K562 (cell line): Measurements from ENCODE around the gene GNB5. TPM values are rescaled to one million over a fixed set of nuclear protein-coding genes. Genes with fewer than 3 reads are reported as not detected.

Source experiments
- CBX2 ChIP-seq: fragments of 200-600 bp; sonication (generic); IDR thresholded peaks from one replicate; pipeline ENCODE4 v1.6.1; 2012; ENCODE audit warnings: mild to moderate bottlenecking, low read length, inconsistent platforms; ENCODE audit not compliant: insufficient read depth, poor library complexity, severe bottlenecking
- ELF1 ChIP-seq: fragments of 200-800 bp; sonication (Bioruptor generic); IDR thresholded peaks from 2 replicates; pipeline ENCODE4 v1.6.1; 2016; ENCODE audit warnings: missing genetic modification characterization, missing compliant biosample characterization
- GTF2B ChIP-seq: IDR thresholded peaks from 2 replicates; pipeline ENCODE4 v1.6.1; 2011; ENCODE audit not compliant: insufficient read length; ENCODE audit errors: extremely low read depth
- HCFC1 ChIP-seq: IDR thresholded peaks from 2 replicates; pipeline ENCODE4 v1.6.1; 2012; ENCODE audit warnings: low read depth, low read length, improper control_type of control experiment
- HDAC6 ChIP-seq: IDR thresholded peaks from 2 replicates; pipeline ENCODE4 v1.6.1; 2012; ENCODE audit warnings: low read depth, mild to moderate bottlenecking, control low read depth, inconsistent platforms, low read length, moderate library complexity
- HNRNPK ChIP-seq: fragments of 200-400 bp; formaldehyde crosslinking; IDR thresholded peaks from one replicate; pipeline ENCODE4 v1.6.1; 2018; ENCODE audit warnings: mild to moderate bottlenecking, low read depth, low read length; ENCODE audit not compliant: poor library complexity, severe bottlenecking
- HSF4 ChIP-seq: fragments of 250-450 bp; sonication (Bioruptor Pico); IDR thresholded peaks from 2 replicates; pipeline ENCODE4 v2.1.2; 2022; ENCODE audit warnings: mild to moderate bottlenecking, moderate library complexity, borderline replicate concordance
- IRF9 ChIP-seq: fragments of 450-650 bp; IDR thresholded peaks from 2 replicates; pipeline ENCODE4 v1.6.1; 2016; ENCODE audit warnings: missing biosample characterization, missing genetic modification characterization
- KLF10 ChIP-seq: fragments of 250-450 bp; sonication (Bioruptor Pico); IDR thresholded peaks from 2 replicates; pipeline ENCODE4 v1.6.1; 2021; ENCODE audit warnings: matching md5 sums
- MAFK ChIP-seq: IDR thresholded peaks from 2 replicates; pipeline ENCODE4 v1.6.1; 2011; ENCODE audit warnings: low read length, improper control_type of control experiment
- MED1 ChIP-seq: sonication (generic); formaldehyde crosslinking; IDR thresholded peaks from 2 replicates; pipeline ENCODE4 v1.8.1; 2023; ENCODE audit warnings: missing genetic modification reagents, borderline replicate concordance
- MTF1 ChIP-seq: fragments of 250-450 bp; sonication (Bioruptor Pico); IDR thresholded peaks from 2 replicates; pipeline ENCODE4 v1.9.0; 2021; ENCODE audit warnings: moderate library complexity, mild to moderate bottlenecking, inconsistent platforms, borderline replicate concordance
- NCOA1 ChIP-seq: fragments of 450-650 bp; IDR thresholded peaks from 2 replicates; pipeline ENCODE4 v1.6.1; 2016; ENCODE audit warnings: low read depth
- PHF8 ChIP-seq: fragments of 200-600 bp; sonication (generic); IDR thresholded peaks from 2 replicates; pipeline ENCODE4 v1.6.1; 2012; ENCODE audit warnings: mixed run types, mild to moderate bottlenecking, inconsistent platforms, low read length, moderate library complexity, borderline replicate concordance
- SMARCE1 ChIP-seq: fragments of 450-650 bp; IDR thresholded peaks from 2 replicates; pipeline ENCODE4 v1.7.1; 2016; ENCODE audit warnings: mild to moderate bottlenecking
- SREBF1 ChIP-seq: fragments of 150-350 bp; IDR thresholded peaks from 2 replicates; pipeline ENCODE4 v1.6.1; 2014; ENCODE audit warnings: antibody characterized with exemption, low read depth, low read length, borderline replicate concordance
- TAL1 ChIP-seq: fragments of 450-650 bp; IDR thresholded peaks from 2 replicates; pipeline ENCODE4 v1.6.1; 2016; ENCODE audit warnings: mild to moderate bottlenecking
- XRCC3 ChIP-seq: fragments of 450-650 bp; IDR thresholded peaks from 2 replicates; pipeline ENCODE4 v1.6.1; 2017; ENCODE audit warnings: mild to moderate bottlenecking, moderate library complexity
- ZBTB1 ChIP-seq: sonication (generic); formaldehyde crosslinking; IDR thresholded peaks from 2 replicates; pipeline ENCODE4 v1.8.1; 2023; ENCODE audit warnings: missing genetic modification reagents, low read depth, mild to moderate bottlenecking, borderline replicate concordance
- ZEB2 ChIP-seq: fragments of 450-650 bp; IDR thresholded peaks from 2 replicates; pipeline ENCODE4 v1.6.1; 2016
- ZNF584 ChIP-seq: fragments of 200-800 bp; sonication (Bioruptor generic); IDR thresholded peaks from 2 replicates; pipeline ENCODE4 v1.6.1; 2016; ENCODE audit warnings: low read depth, mild to moderate bottlenecking, missing genetic modification characterization, missing compliant biosample characterization
- ZNF644 ChIP-seq: fragments of 200-800 bp; sonication (Bioruptor generic); IDR thresholded peaks from 2 replicates; pipeline ENCODE4 v1.6.1; 2016; ENCODE audit warnings: low read depth, missing genetic modification characterization, missing compliant biosample characterization
- ZNF707 ChIP-seq: fragments of 250-450 bp; sonication (Bioruptor Pico); conservative IDR thresholded peaks from 2 replicates; pipeline ENCODE4 v1.8.0; 2022; ENCODE audit warnings: inconsistent platforms, mild to moderate bottlenecking, moderate library complexity
- ZSCAN29 ChIP-seq: fragments of 450-650 bp; IDR thresholded peaks from 2 replicates; pipeline ENCODE4 v1.6.1; 2017
- polyA plus RNA-seq, 8 experiments: library from polyadenylated mRNA; depleted of rRNA in 4 of 8; stranded (reverse) in 5 of 8; unstranded in 3 of 8; fragments of >200 nt; fragmentation: Nextera tagmentation in 2 of 8; fragmentation: Illumina TruSeq in 1 of 8; extraction: Ambion mirVana in 2 of 8; extraction: Trizol in 1 of 8; gene quantifications; 2 replicates each; pipeline versions ENCODE4 v1.2.1 to v1.2.3, GENCODE V29; 2011 to 2014; ENCODE audit warnings: inconsistent platforms in 1 of 8, missing spikeins in 1 of 8
- total RNA-seq, 7 experiments: library from RNA; depleted of rRNA in 6 of 7; stranded (reverse); fragments of >200 nt in 6 of 7; fragmentation: Illumina TruSeq in 2 of 7; extraction: Trizol in 2 of 7; gene quantifications; 2 replicates each; pipeline versions ENCODE4 v1.2.1 to v1.2.3, GENCODE V29; 2011 to 2021; ENCODE audit warnings: low replicate concordance in 1 of 7
- TF ChIP-seq, protein P1 (sequence below), 2 experiments: IDR thresholded peaks in 1 of 2; conservative IDR thresholded peaks in 1 of 2; 2 replicates each; pipeline ENCODE4 v1.6.1; 2016; ENCODE audit warnings: low read depth in 2 of 2, mild to moderate bottlenecking in 1 of 2, missing compliant biosample characterization in 1 of 2, missing genetic modification characterization in 1 of 2, moderate library complexity in 1 of 2

GNB5 gene
- total and polyA plus RNA-seq, 9 of the 15 experiments (the other 6 are each of a cell fraction or from before 2014, with no cell fraction given): 0.11 to 2.1 (median 0.77) TPM

- TF ChIP-seq HDAC6 (no peak), ZNF584 (peak; percentile 61; the same call in 1 of the 2 replicates), SREBF1 (no peak), XRCC3 (no peak), NCOA1 (0 out of 2 replicates have a peak, but pooled peaks have one; percentile 21), GTF2B (no peak), ZBTB1 (no peak; the same call in 1 of the 2 replicates), ZEB2 (peak; percentile 26; the same call in 1 of the 2 replicates), MAFK (no peak), ZNF707 (CRISPR knock-in tag) (no peak), IRF9 (tag) (no peak), HSF4 (CRISPR knock-in tag) (no peak), ELF1 (no peak), ZSCAN29 (no peak), MTF1 (no peak), PHF8 (no peak), ZNF644 (tag) (no peak), SMARCE1 (peak; percentile 82; the same call in 1 of the 2 replicates), CBX2 (no peak), KLF10 (CRISPR knock-in tag) (no peak), MED1 (no peak), HCFC1 (no peak), HNRNPK (no peak), TAL1 (peak; percentile 84)
- TF ChIP-seq, protein P1, sequence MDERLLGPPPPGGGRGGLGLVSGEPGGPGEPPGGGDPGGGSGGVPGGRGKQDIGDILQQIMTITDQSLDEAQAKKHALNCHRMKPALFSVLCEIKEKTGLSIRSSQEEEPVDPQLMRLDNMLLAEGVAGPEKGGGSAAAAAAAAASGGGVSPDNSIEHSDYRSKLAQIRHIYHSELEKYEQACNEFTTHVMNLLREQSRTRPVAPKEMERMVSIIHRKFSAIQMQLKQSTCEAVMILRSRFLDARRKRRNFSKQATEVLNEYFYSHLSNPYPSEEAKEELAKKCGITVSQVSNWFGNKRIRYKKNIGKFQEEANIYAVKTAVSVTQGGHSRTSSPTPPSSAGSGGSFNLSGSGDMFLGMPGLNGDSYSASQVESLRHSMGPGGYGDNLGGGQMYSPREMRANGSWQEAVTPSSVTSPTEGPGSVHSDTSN (CRISPR knock-in tag; IDR thresholded peaks at IDR 0.05; ENCODE audit: low read depth): no peak
- TF ChIP-seq, protein P1 (tag; conservative IDR thresholded peaks at IDR 0.05; ENCODE audit: low read depth): no peak
These were observed 53.5 kb downstream of the GNB5 start (continued) for GRCh38 chr15:52137432-52138357.
